GM20000 (cell line): Measurements from ENCODE around the gene MRFAP1.
"Not testable (repeated sequence)": the region's sequence is repeated elsewhere in the genome, so short reads cannot be mapped to it uniquely, and the experiment has no call there.

Experiments used
- DNase-seq: peaks from one replicate; pipeline ENCODE4 v3.0.0; 2012; ENCODE audit warnings: low spot score
- TF ChIP-seq, protein P1 (sequence below): IDR thresholded peaks from 2 replicates; pipeline ENCODE4 v1.5.1; 2012; ENCODE audit warnings: mild to moderate bottlenecking, control low read depth; ENCODE audit errors: extremely low read depth, missing control alignments

Gene MRFAP1

DNA sequence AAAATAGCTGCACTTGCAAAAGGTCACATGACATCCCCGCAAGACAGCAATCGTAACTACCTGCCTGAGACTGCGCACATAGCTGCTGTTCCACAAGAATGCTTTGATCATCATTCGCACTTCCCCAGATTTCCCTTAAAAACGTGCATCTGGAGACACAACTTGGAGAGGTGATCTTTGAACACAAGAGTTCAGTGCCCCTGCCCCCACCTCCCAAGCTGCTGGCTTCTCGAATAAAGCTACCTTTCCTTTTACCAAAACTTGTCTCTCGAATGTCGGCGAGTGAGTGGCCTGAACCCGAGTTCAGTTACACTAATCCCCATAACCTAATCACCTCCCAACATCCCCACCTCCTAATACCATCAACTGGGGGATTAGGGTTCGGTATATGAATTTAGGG is 14.4 kb upstream of the MRFAP1 start:
- DNase-seq = no peak
- TF ChIP-seq, protein P1, sequence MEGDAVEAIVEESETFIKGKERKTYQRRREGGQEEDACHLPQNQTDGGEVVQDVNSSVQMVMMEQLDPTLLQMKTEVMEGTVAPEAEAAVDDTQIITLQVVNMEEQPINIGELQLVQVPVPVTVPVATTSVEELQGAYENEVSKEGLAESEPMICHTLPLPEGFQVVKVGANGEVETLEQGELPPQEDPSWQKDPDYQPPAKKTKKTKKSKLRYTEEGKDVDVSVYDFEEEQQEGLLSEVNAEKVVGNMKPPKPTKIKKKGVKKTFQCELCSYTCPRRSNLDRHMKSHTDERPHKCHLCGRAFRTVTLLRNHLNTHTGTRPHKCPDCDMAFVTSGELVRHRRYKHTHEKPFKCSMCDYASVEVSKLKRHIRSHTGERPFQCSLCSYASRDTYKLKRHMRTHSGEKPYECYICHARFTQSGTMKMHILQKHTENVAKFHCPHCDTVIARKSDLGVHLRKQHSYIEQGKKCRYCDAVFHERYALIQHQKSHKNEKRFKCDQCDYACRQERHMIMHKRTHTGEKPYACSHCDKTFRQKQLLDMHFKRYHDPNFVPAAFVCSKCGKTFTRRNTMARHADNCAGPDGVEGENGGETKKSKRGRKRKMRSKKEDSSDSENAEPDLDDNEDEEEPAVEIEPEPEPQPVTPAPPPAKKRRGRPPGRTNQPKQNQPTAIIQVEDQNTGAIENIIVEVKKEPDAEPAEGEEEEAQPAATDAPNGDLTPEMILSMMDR = no peak

DNA sequence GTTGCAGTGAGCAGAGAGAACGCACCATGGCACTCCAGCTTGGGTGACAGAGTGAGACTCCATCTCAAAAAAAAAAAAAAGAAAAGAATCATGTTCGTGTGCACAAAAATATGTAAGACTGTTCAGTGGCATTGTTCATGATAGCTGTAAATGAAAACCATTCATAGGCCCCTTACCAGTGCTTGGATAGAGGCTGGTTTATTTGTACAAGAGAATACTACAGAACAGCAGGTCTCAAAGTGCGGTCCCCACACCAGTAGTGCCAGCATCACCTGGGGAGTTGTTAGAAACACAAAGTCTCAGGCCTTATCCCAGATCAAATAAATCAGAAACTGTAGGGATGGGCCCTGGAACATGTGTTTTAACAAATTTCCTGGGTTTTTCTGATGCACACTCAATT is 12.7 kb upstream of the MRFAP1 start:
- DNase-seq = no peak
- TF ChIP-seq, protein P1 = no peak

DNA sequence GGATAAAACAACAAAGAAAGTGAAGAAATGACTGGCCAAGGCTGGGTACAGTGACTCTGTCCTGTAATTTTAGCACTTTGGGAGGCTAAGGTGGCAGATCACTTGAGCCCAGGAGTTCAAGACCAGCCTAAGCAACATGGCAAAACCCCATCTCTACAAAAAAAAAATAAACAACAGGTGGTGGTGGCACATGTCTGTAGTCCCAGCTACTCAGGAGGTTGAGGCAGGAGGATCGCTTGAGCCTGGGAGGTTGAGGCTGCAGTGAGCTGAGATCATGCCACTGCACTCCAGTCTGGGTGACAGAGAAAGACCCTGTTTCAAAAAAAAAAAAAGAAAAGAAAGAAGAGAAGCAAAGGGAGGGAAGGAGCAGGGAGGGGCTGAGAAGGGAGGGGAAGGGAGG is 12.0 kb upstream of the MRFAP1 start:
- not testable (repeated sequence) for DNase-seq

DNA sequence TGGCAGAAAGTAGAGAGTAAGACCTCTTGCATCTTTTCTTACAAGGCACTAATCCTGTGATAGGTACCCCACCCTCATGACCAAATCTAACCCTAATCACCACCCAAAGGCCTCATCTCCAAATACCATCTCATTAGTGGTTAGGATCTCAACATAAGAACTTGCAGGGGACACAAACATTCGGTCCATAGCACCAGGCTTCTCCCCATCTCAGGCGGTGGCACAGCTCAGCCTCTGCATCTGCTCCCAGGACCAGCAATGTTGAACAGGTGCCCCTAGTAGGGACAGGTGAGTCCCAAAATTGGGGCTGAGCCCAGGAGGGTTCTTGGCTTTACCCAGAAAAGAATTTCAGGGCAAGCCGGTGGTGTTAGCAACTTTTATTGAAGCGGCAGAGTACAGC is 8.4 kb upstream of the MRFAP1 start:
- TF ChIP-seq, protein P1 = no peak
- no peak for DNase-seq

DNA sequence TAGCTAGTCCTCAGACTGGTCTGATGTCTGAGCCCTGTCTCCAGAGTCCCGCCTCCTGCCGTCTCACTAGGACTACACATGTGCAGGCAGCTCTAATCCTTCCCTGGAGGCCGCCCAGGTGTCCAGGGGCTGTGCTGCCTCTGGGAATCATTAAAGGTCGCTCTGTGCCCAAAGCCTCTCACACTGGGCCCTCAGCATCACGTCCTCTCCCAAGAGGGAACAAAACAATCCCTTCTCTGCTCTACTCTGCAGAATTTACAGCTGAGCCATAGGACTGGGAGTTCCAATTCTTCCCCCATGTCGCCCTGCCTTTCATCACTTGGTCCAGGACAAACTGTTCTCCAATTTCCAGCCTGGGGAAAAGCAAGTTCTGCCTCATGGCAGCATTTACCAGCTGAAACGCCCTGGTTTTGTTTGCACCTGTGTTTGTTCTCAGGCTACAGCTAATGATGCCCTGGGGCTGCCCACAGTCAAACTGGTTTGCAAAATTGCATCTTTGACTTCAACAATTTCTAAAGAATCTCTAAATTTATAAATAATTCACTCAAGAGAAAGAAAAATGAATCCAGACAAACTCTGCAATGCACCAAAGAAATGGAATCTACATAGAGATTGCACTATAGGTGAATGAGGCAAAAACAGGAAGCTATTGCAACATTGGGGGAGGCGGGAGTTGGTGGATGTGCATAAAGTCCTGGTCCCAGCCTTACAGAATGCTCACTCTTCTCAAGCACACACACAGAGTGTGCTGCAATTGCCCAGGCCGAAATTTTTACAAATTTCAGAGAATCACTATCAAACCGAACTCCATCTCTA is 7.2 kb upstream of the MRFAP1 start:
- TF ChIP-seq, protein P1 = no peak
- no peak for DNase-seq

DNA sequence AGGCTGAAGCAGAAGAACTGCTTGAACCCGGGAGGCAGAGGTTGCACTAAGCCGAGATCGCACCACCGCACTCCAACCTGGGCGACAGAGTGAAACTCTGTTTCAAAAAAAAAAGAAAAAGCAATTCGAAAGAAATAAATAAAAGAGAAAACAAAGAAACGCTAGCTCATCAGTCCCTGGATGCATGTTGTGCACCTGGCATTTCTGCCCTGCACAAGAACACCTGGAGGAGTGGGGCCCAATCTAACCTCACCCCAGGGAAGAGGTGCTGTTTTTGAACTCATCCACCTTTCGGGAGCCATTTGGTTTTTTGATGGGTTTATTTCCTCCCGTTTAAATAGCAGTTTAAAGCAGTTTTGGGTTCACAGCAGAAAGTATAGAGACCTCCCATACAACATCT is 5.7 kb upstream of the MRFAP1 start:
- DNase-seq = no peak
- TF ChIP-seq, protein P1 = no peak

DNA sequence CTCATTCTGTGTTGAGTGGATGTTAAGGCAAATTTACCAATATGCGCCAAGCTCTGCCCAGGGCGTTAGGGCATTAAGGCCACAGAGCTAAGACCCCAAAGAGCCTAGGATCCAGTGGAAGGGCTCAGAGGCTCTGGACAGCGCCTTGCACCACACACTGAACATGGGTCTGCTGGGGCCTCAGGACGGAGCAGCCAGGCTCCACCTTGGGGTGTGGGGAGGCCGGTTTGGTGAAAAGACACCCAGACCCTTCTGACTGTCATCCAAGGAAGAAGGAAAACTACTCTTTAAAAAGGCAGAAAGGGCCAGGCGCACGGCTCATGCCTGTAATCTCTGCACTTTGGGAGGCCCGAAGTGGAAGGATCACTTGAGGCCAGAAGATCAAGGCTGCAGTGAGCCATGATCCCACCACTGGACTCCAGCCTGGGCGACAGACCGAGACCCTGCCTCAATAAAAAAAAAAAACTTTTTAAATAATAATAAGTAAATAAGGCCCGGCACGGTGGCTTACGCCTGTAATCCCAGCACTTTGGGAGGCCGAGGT is 1.3 kb upstream of the MRFAP1 start:
- no peak for DNase-seq
- TF ChIP-seq, protein P1 = no peak
